Breast epithelium (tissue), 3 donors: ENCODE data around the gene TM2D1.

ENCODE experiments used
- POLR2A ChIP-seq: fragments of 450-650 bp; IDR thresholded peaks from one replicate; pipeline ENCODE4 v1.6.1; 2016; ENCODE audit warnings: antibody characterized with exemption, mild to moderate bottlenecking, moderate library complexity
- TF ChIP-seq, protein P1 (sequence below), 3 donors: fragments of 450-650 bp; IDR thresholded peaks; one replicate each; pipeline ENCODE4 v1.5.1; 2016 to 2017; ENCODE audit warnings: antibody characterized with exemption in 3 of 3, mild to moderate bottlenecking in 3 of 3, moderate library complexity in 3 of 3

DNA sequence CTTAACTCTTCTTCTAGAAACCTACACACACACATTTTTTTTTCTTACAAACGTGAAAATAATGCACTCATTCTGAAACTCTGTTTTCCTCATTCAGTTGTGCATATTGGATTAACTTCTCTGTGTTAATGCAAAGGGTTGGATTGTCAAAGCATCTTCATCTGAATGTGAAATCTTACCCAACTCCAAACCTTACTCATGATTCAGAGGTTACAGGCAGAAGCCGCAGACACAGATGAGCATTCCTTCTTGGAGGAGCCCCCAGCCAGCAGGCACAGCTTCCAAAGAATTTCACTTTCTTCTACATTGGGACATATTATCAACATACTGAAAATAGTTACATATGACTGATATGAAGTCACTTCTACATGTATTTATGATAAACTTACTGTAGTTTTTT lies 33.0 kb upstream of the TM2D1 start:
- TF ChIP-seq, protein P1, sequence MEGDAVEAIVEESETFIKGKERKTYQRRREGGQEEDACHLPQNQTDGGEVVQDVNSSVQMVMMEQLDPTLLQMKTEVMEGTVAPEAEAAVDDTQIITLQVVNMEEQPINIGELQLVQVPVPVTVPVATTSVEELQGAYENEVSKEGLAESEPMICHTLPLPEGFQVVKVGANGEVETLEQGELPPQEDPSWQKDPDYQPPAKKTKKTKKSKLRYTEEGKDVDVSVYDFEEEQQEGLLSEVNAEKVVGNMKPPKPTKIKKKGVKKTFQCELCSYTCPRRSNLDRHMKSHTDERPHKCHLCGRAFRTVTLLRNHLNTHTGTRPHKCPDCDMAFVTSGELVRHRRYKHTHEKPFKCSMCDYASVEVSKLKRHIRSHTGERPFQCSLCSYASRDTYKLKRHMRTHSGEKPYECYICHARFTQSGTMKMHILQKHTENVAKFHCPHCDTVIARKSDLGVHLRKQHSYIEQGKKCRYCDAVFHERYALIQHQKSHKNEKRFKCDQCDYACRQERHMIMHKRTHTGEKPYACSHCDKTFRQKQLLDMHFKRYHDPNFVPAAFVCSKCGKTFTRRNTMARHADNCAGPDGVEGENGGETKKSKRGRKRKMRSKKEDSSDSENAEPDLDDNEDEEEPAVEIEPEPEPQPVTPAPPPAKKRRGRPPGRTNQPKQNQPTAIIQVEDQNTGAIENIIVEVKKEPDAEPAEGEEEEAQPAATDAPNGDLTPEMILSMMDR (IDR thresholded peaks at IDR 0.05) = no peak
- TF ChIP-seq POLR2A = no peak
